ENCODE results near the gene C17orf107.

GRCh38 chr17:4931963-4932362 is 32.6 kb downstream of the C17orf107 start, which contains the start of gene GP1BA:
- TF ChIP-seq, protein P1, sequence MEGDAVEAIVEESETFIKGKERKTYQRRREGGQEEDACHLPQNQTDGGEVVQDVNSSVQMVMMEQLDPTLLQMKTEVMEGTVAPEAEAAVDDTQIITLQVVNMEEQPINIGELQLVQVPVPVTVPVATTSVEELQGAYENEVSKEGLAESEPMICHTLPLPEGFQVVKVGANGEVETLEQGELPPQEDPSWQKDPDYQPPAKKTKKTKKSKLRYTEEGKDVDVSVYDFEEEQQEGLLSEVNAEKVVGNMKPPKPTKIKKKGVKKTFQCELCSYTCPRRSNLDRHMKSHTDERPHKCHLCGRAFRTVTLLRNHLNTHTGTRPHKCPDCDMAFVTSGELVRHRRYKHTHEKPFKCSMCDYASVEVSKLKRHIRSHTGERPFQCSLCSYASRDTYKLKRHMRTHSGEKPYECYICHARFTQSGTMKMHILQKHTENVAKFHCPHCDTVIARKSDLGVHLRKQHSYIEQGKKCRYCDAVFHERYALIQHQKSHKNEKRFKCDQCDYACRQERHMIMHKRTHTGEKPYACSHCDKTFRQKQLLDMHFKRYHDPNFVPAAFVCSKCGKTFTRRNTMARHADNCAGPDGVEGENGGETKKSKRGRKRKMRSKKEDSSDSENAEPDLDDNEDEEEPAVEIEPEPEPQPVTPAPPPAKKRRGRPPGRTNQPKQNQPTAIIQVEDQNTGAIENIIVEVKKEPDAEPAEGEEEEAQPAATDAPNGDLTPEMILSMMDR (IDR thresholded peaks at IDR 0.05): no peak
- TF ChIP-seq POLR2A (IDR thresholded peaks at IDR 0.05): no peak

Data from body of pancreas (tissue), 4 donors.